NOMO-1 treated with DMSO at 0.1 percent for 48 hours (cell line): ENCODE measurements around the gene PTTG2.
"Not testable (repeated sequence)": the region's sequence is repeated elsewhere in the genome, so short reads cannot be mapped to it uniquely, and the experiment has no call there.

Experiments used
- DNase-seq: peaks from one replicate; lab custom pipeline; 2025; ENCODE audit not compliant: unreplicated experiment; lab: John Stamatoyannopoulos, UW

PTTG2 gene

GRCh38 chr4:37953620-37954293 is 6.4 kb upstream of the PTTG2 start:
- no peak for DNase-seq

GRCh38 chr4:37956941-37957340 is 3.3 kb upstream of the PTTG2 start:
- DNase-seq: no peak

- no peak for DNase-seq
Observed at GRCh38 chr4:37958932-37959331, 1.3 kb upstream of the PTTG2 start.

- DNase-seq: no peak
Observed at GRCh38 chr4:37960679-37961450, 667 bp downstream of the PTTG2 start.

DNA sequence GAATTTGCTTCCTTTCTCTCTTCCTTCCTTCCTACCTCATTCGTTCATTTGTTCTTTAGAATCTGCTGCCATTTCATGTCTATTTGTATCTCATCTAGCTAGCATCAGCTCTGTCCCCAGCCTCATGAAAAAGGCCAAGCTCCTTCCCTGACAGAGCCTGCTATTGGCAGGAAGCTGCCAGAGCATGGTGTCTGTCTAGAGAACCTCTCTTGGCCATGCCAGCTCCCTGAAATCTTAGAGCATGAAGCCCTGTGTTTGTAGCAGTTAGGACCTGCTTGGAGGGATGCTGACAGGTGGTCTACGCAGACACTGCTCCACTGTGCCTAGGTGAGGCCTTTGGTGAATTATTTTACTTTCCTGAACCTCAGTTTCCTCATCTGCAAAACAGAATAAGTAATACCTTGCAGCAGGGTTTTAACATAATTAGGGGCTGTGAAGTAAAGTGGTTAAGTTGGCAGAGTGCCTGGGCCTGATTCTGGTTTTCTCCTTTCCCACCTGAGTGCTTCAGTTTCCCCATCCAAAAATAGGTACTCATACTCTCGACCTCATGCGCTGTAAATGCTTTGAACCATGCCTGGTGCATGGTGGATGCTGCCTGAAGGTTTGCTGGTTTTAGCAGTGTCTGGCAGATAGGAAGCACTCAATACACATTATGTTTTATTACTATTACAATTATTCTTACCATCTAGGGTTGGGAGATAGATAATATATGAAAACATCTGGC is 4.7 kb downstream of the PTTG2 start:
- no peak for DNase-seq

GRCh38 chr4:37966044-37966443 is 5.8 kb downstream of the PTTG2 start:
- no peak for DNase-seq

- peak; percentile 33 for DNase-seq
Observed at GRCh38 chr4:37967736-37968135, 7.5 kb downstream of the PTTG2 start.

- DNase-seq: no peak
Observed at GRCh38 chr4:37968747-37969146, 8.5 kb downstream of the PTTG2 start.

DNA sequence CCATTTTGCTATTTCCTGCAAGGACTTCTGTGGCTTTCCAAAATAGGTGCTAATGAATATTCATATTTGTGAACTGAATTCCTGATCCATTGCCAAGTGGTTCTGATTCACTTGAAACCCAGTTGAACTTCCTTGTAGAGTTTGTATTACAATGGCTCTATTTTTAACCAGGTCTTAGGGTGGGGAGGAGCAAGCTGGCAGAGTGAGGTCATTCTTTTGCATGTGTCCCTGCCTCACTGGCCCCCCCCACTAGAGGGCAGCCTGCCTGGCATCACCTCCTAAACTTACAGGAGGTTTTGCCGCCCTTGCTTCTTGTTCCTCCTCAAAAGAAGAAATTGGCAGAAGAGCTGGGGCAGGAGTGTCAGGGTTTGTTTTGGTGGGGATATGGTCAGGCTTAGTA is 10.5 kb downstream of the PTTG2 start:
- peak; percentile 36 for DNase-seq

GRCh38 chr4:37971202-37971601 is 11.0 kb downstream of the PTTG2 start:
- DNase-seq: no peak

DNA sequence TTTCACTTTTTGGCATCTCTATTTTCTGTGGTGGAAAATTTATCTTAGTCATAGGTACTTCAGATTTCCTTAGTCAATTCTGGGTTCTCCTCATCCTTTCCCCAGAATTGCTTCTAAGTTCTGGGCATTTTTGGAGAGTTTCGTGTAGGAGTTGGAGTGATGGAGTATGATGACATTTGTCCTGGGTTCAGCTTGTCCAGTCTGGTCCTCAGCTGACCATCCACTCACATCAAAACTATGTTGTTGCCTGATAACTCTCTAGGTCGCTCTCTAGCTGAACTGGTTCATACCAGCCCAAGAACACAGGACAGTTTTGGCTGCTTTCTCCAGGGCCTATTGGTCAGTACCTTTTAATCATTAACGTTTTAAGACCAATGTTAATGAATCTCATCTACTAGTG is 13.2 kb downstream of the PTTG2 start:
- DNase-seq: no peak

GRCh38 chr4:37975321-37975822 is 15.2 kb downstream of the PTTG2 start:
- DNase-seq: not testable (repeated sequence)

DNA sequence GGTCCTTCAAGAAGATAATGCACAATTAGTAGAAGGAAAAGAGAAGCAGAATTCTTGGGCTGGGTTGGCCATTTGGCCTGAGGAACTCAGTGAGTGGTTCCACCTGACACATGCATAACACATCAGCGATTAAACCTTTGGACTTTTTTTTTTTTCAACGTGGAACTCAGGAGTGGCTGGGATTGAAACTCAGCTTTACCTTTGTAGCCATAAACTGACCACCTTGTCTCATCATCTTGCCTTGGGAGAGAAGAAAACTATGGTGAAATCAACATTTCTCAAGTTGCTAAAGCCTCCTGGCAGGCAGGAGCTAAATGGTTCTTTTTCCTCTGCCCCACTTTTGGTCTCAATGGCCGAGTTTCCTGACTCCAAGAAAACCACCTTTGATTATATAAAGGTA is 16.3 kb downstream of the PTTG2 start:
- no peak for DNase-seq

GRCh38 chr4:37976991-37977470 is 16.8 kb downstream of the PTTG2 start:
- DNase-seq: peak; percentile 83

GRCh38 chr4:37977471-37978247 is 17.5 kb downstream of the PTTG2 start:
- DNase-seq: peak; percentile 82

DNA sequence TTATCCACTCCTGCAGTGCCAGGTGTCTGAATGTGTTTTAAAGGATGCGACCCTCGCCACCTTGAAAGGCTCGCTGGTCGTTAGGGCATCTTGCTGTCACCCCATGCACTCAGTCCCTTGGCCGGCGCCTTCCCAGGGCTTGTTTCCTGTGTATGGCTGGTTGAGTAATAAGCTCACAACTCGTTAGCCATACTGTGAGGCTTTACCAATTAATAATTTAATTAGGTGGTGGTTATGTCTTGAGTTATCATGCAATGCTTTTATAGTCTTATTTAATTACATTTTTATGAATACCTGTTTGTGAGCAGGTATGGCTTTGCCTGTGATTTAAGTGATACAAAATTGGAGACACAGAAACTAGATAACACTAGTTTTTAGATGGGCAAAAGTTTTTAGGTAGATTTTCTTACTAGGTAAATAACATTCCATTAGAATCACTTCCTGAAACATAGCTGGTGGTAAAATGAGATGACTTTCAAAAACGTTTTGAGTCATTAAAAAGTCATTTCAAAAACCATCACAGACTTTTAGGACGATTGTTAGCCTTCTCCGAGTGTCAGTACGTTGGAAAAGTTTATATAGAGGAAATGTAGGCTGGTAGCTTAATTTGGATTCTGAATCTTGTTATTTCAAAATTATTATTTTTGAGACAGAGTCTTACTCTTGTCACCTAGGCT is 18.2 kb downstream of the PTTG2 start:
- DNase-seq: peak; percentile 39

GRCh38 chr4:37980246-37980645 is 20.0 kb downstream of the PTTG2 start:
- DNase-seq: no peak

- DNase-seq: no peak
Observed at GRCh38 chr4:37981425-37981824, 21.2 kb downstream of the PTTG2 start.

DNA sequence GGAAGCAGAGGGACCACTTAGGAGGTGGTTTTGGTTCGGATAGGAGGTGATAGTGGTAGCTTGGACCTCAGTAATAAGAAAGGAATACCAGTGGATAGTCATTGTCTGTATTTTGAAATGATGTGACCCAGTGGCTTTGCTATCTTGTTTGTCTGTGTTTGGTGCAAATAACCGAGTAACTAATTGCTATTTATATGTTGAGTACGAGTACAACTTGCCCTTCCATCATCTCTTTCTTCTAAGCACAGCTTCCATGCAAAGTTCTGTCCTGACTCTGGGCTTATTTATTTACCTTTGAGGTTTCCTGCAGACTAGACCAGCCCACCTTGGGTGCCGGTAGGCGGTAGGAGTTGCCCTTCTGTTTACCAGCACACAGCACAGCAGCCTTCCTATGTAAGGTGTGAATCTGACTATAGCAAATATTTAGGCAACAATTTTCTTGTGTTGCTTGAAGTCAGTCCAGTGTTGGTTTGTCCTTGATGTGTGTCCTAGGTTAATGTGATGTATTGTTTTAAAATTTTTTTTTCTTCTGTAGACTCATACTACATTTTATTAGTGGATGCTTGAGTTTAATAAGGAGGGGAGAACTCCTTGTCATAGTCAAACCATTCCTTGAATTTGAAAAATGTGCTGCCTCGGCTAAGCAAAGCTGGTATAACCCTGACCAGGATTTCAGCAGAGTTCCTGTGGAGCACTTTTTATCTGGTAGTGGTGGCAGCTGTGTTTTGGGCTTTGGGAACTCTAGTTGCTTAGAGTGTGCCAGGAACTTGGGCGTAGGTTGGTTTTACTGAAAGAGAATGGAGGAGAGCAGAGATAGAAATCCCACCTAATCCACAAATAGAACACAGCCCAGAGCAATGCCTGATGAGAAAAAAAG is 21.9 kb downstream of the PTTG2 start:
- DNase-seq: no peak
